Measurements from ENCODE around the gene PCDH15.

Gene PCDH15

GRCh38 chr10:54454271-54454670 lies 346.8 kb downstream of the PCDH15 start:
- TF ChIP-seq GATA2 (IDR thresholded peaks at IDR 0.05; ENCODE audit: low read depth, low read length) (no peak), GATA3 (IDR thresholded peaks at IDR 0.05; ENCODE audit: low read depth, low read length) (no peak)

- TF ChIP-seq GATA3 (IDR thresholded peaks at IDR 0.05; ENCODE audit: low read depth, low read length) (no peak), GATA2 (IDR thresholded peaks at IDR 0.05; ENCODE audit: low read depth, low read length) (no peak)
These were observed 352.0 kb downstream of the PCDH15 start for GRCh38 chr10:54449056-54449455.

GRCh38 chr10:54444170-54444569 lies 356.9 kb downstream of the PCDH15 start:
- TF ChIP-seq GATA3 (IDR thresholded peaks at IDR 0.05; ENCODE audit: low read depth, low read length) (no peak), GATA2 (IDR thresholded peaks at IDR 0.05; ENCODE audit: low read depth, low read length) (no peak)

GRCh38 chr10:54441275-54441674 lies 359.8 kb downstream of the PCDH15 start:
- TF ChIP-seq GATA2 (IDR thresholded peaks at IDR 0.05; ENCODE audit: low read depth, low read length), result no peak

- no peak for TF ChIP-seq GATA2 (IDR thresholded peaks at IDR 0.05; ENCODE audit: low read depth, low read length)
- TF ChIP-seq GATA3 (IDR thresholded peaks at IDR 0.05; ENCODE audit: low read depth, low read length), result no peak
These were observed 366.2 kb downstream of the PCDH15 start for GRCh38 chr10:54434782-54435181.

- TF ChIP-seq GATA2 (IDR thresholded peaks at IDR 0.05; ENCODE audit: low read depth, low read length), result no peak
- TF ChIP-seq GATA3 (IDR thresholded peaks at IDR 0.05; ENCODE audit: low read depth, low read length), result no peak
These were observed 385.5 kb downstream of the PCDH15 start for GRCh38 chr10:54415483-54415882.

GRCh38 chr10:54402576-54402975 lies 398.5 kb downstream of the PCDH15 start:
- TF ChIP-seq GATA2 (IDR thresholded peaks at IDR 0.05; ENCODE audit: low read depth, low read length) (no peak), GATA3 (IDR thresholded peaks at IDR 0.05; ENCODE audit: low read depth, low read length) (no peak)

GRCh38 chr10:54396031-54396430 lies 405.0 kb downstream of the PCDH15 start:
- TF ChIP-seq GATA2 (IDR thresholded peaks at IDR 0.05; ENCODE audit: low read depth, low read length), result no peak
- no peak for TF ChIP-seq GATA3 (IDR thresholded peaks at IDR 0.05; ENCODE audit: low read depth, low read length)

- TF ChIP-seq GATA2 (IDR thresholded peaks at IDR 0.05; ENCODE audit: low read depth, low read length) (peak; percentile 82), GATA3 (IDR thresholded peaks at IDR 0.05; ENCODE audit: low read depth, low read length) (peak; percentile 90)
These were observed 428.9 kb downstream of the PCDH15 start for GRCh38 chr10:54372179-54372578.

GRCh38 chr10:54368984-54369383 lies 432.0 kb downstream of the PCDH15 start:
- TF ChIP-seq GATA3 (IDR thresholded peaks at IDR 0.05; ENCODE audit: low read depth, low read length), result no peak
- no peak for TF ChIP-seq GATA2 (IDR thresholded peaks at IDR 0.05; ENCODE audit: low read depth, low read length)

- TF ChIP-seq GATA2 (IDR thresholded peaks at IDR 0.05; ENCODE audit: low read depth, low read length) (no peak), GATA3 (IDR thresholded peaks at IDR 0.05; ENCODE audit: low read depth, low read length) (no peak)
These were observed 437.6 kb downstream of the PCDH15 start for GRCh38 chr10:54363390-54363789.

- no peak for TF ChIP-seq GATA2 (IDR thresholded peaks at IDR 0.05; ENCODE audit: low read depth, low read length)
- TF ChIP-seq GATA3 (IDR thresholded peaks at IDR 0.05; ENCODE audit: low read depth, low read length), result no peak
These were observed 459.0 kb downstream of the PCDH15 start for GRCh38 chr10:54342058-54342457.

- no peak for TF ChIP-seq GATA3 (IDR thresholded peaks at IDR 0.05; ENCODE audit: low read depth, low read length)
These were observed 465.7 kb downstream of the PCDH15 start for GRCh38 chr10:54335296-54335695.

GRCh38 chr10:54319341-54319740 lies 481.7 kb downstream of the PCDH15 start:
- TF ChIP-seq GATA3 (IDR thresholded peaks at IDR 0.05; ENCODE audit: low read depth, low read length) (no peak), GATA2 (IDR thresholded peaks at IDR 0.05; ENCODE audit: low read depth, low read length) (no peak)

- TF ChIP-seq GATA2 (IDR thresholded peaks at IDR 0.05; ENCODE audit: low read depth, low read length) (no peak), GATA3 (IDR thresholded peaks at IDR 0.05; ENCODE audit: low read depth, low read length) (no peak)
These were observed 482.6 kb downstream of the PCDH15 start for GRCh38 chr10:54318470-54318869.

- TF ChIP-seq GATA2 (IDR thresholded peaks at IDR 0.05; ENCODE audit: low read depth, low read length) (no peak), GATA3 (IDR thresholded peaks at IDR 0.05; ENCODE audit: low read depth, low read length) (no peak)
These were observed 486.6 kb downstream of the PCDH15 start for GRCh38 chr10:54314430-54314829.
